ENCODE data around the gene UBE2Z.

GRCh38 chr17:48961516-48962233 lies 53.5 kb downstream of the UBE2Z start:
- TF ChIP-seq CTCF (IDR thresholded peaks at IDR 0.05) (no peak), POLR2A (IDR thresholded peaks at IDR 0.05) (no peak)

Measured in right lobe of liver (tissue), 4 donors.